HAP-1 (cell line): ENCODE data around the gene HOXA13.

Experiments
- DNase-seq, 2 experiments: peaks; one replicate each; pipeline ENCODE4 v3.0.0-alpha.2; 2016 to 2020; ENCODE audit warnings: low spot score in 2 of 2
- H3K27me3 ChIP-seq: fragments of 250-450 bp; sonication (Bioruptor Pico); 2 replicates; pipeline ENCODE4 v1.5.1; 2020; ENCODE audit warnings: low read depth, mild to moderate bottlenecking, moderate library complexity
- H3K36me3 ChIP-seq: fragments of 250-450 bp; sonication (Bioruptor Pico); replicated peaks from 2 replicates; pipeline ENCODE4 v1.5.1; 2020; ENCODE audit warnings: mild to moderate bottlenecking
- H3K4me1 ChIP-seq: fragments of 250-450 bp; sonication (Bioruptor Pico); 2 replicates; pipeline ENCODE4 v1.5.1; 2020; ENCODE audit warnings: mild to moderate bottlenecking
- H3K4me3 ChIP-seq: fragments of 250-450 bp; sonication (Bioruptor Pico); 2 replicates; pipeline ENCODE4 v1.5.1; 2020; ENCODE audit warnings: mild to moderate bottlenecking, moderate library complexity
- H3K9me3 ChIP-seq: fragments of 250-450 bp; sonication (Bioruptor Pico); 2 replicates; pipeline ENCODE4 v1.5.1; 2020; ENCODE audit warnings: mild to moderate bottlenecking, moderate library complexity
- in situ Hi-C: fragments of 300-500 bp; cut with MboI; formaldehyde crosslinking; loops from 3 replicates; pipeline ENCODE4 v1.14.3; 2020; ENCODE audit warnings: low sequenced_read_pairs, inconsistent platforms, mixed read lengths

HOXA13 gene

GRCh38 chr7:27198138-27198841 is 1.6 kb downstream of the HOXA13 start:
- in situ Hi-C loops = loop anchor here (5.0 kb wide), 2 partner anchors 724 to 819 kb away; no protein-coding TSS in a partner anchor
- H3K36me3 ChIP-seq = peaks cover 25% of the 10 kb centered on the region
- peak overlapping the region; percentile 65 for H3K4me3 ChIP-seq
- peaks cover 14% of the 10 kb centered on the region; the same call in 1 of the 2 replicates for H3K4me1 ChIP-seq
- peak in 1 of 2 experiments; percentile 44 for DNase-seq
- H3K27me3 ChIP-seq = no peaks in the 10 kb centered on the region
- no peaks in the 10 kb centered on the region for H3K9me3 ChIP-seq

- in situ Hi-C loops = loop anchor here (5.0 kb wide), 2 partner anchors 725 to 820 kb away; no protein-coding TSS in a partner anchor
- H3K36me3 ChIP-seq = peaks cover 29% of the 10 kb centered on the region
- no peak for DNase-seq
- peaks cover 9% of the 10 kb centered on the region; the same call in 1 of the 2 replicates for H3K4me1 ChIP-seq
- H3K4me3 ChIP-seq = peak overlapping the region; percentile 65
- no peaks in the 10 kb centered on the region for H3K9me3 ChIP-seq
- no peaks in the 10 kb centered on the region for H3K27me3 ChIP-seq
These were observed 2.5 kb downstream of the HOXA13 start for GRCh38 chr7:27197137-27198042.

GRCh38 chr7:27196287-27196767 is 3.6 kb downstream of the HOXA13 start:
- H3K27me3 ChIP-seq = no peaks in the 10 kb centered on the region
- DNase-seq = peak; percentile 80 to 95
- peaks cover 9% of the 10 kb centered on the region; the same call in 1 of the 2 replicates for H3K4me1 ChIP-seq
- in situ Hi-C loops = loop anchor here (5.0 kb wide), 2 partner anchors 726 to 821 kb away; no protein-coding TSS in a partner anchor
- peaks cover 39% of the 10 kb centered on the region for H3K36me3 ChIP-seq
- H3K9me3 ChIP-seq = no peaks in the 10 kb centered on the region
- H3K4me3 ChIP-seq = peak overlapping the region; percentile 65

- Histone ChIP-seq H3K36me3 (peaks cover 41% of the 10 kb centered on the region), H3K9me3 (no peaks in the 10 kb centered on the region), H3K4me3 (peak overlapping the region; percentile 65), H3K27me3 (no peaks in the 10 kb centered on the region), H3K4me1 (peaks cover 11% of the 10 kb centered on the region)
- in situ Hi-C loops = loop anchor here (5.0 kb wide), 3 partner anchors 582 to 822 kb away; no protein-coding TSS in a partner anchor
- DNase-seq = peak in 1 of 2 experiments; percentile 56
These were observed 5.1 kb downstream of the HOXA13 start for GRCh38 chr7:27194686-27195379.

GRCh38 chr7:27194002-27194352 is 5.9 kb downstream of the HOXA13 start:
- Histone ChIP-seq H3K36me3 (peaks cover 41% of the 10 kb centered on the region), H3K4me1 (peaks cover 20% of the 10 kb centered on the region), H3K4me3 (peak overlapping the region; percentile 65), H3K9me3 (no peaks in the 10 kb centered on the region), H3K27me3 (no peaks in the 10 kb centered on the region)
- in situ Hi-C loops = loop anchor here (5.0 kb wide), 1 partner anchor 583 kb away; no protein-coding TSS in a partner anchor
- no peak for DNase-seq

GRCh38 chr7:27193335-27194001 is 6.4 kb downstream of the HOXA13 start:
- Histone ChIP-seq H3K36me3 (peaks cover 41% of the 10 kb centered on the region), H3K27me3 (no peaks in the 10 kb centered on the region), H3K4me1 (peaks cover 25% of the 10 kb centered on the region), H3K9me3 (no peaks in the 10 kb centered on the region), H3K4me3 (peak overlapping the region; percentile 65)
- DNase-seq = peak; percentile 60 to 72
- in situ Hi-C loops = loop anchor here (5.0 kb wide), 1 partner anchor 584 kb away; no protein-coding TSS in a partner anchor

GRCh38 chr7:27192546-27193334 is 7.2 kb downstream of the HOXA13 start:
- no peaks in the 10 kb centered on the region for H3K27me3 ChIP-seq
- H3K9me3 ChIP-seq = no peaks in the 10 kb centered on the region
- peaks cover 30% of the 10 kb centered on the region for H3K4me1 ChIP-seq
- H3K36me3 ChIP-seq = peaks cover 41% of the 10 kb centered on the region
- DNase-seq = peak in 1 of 2 experiments; percentile 37
- in situ Hi-C loops = loop anchor here (5.0 kb wide), 1 partner anchor 585 kb away; no protein-coding TSS in a partner anchor
- H3K4me3 ChIP-seq = peak overlapping the region; percentile 65

- Histone ChIP-seq H3K36me3 (peaks cover 41% of the 10 kb centered on the region), H3K27me3 (no peaks in the 10 kb centered on the region), H3K4me3 (no peak overlapping the region), H3K4me1 (peaks cover 34% of the 10 kb centered on the region), H3K9me3 (no peaks in the 10 kb centered on the region)
- peak in 1 of 2 experiments; percentile 12 for DNase-seq
- in situ Hi-C loops = loop anchor here (5.0 kb wide), 1 partner anchor 585 kb away; no protein-coding TSS in a partner anchor
These were observed 7.9 kb downstream of the HOXA13 start for GRCh38 chr7:27191833-27192545.

- peaks cover 41% of the 10 kb centered on the region for H3K36me3 ChIP-seq
- no peaks in the 10 kb centered on the region for H3K9me3 ChIP-seq
- H3K4me1 ChIP-seq = peaks cover 37% of the 10 kb centered on the region
- in situ Hi-C loops = loop anchor here (5.0 kb wide), 1 partner anchor 586 kb away; no protein-coding TSS in a partner anchor
- no peaks in the 10 kb centered on the region for H3K27me3 ChIP-seq
- H3K4me3 ChIP-seq = no peak overlapping the region
- DNase-seq = peak in 1 of 2 experiments; percentile 10
These were observed 8.6 kb downstream of the HOXA13 start for GRCh38 chr7:27191161-27191731.

- no peaks in the 10 kb centered on the region for H3K27me3 ChIP-seq
- peaks cover 32% of the 10 kb centered on the region for H3K4me1 ChIP-seq
- H3K36me3 ChIP-seq = peaks cover 32% of the 10 kb centered on the region
- in situ Hi-C loops = loop anchor here (5.0 kb wide), 1 partner anchor 587 kb away; no protein-coding TSS in a partner anchor
- H3K4me3 ChIP-seq = no peak overlapping the region
- peak in 1 of 2 experiments; percentile 12 for DNase-seq
- no peaks in the 10 kb centered on the region for H3K9me3 ChIP-seq
These were observed 9.7 kb downstream of the HOXA13 start for GRCh38 chr7:27189997-27190748.
